PC-9 (cell line): ENCODE data around the gene EOMES. TPM values are rescaled to one million over a fixed set of nuclear protein-coding genes. Genes with fewer than 3 reads are reported as not detected.

ENCODE experiments used
- BruUV-seq: library from RNA; stranded (reverse); fragments of 400-500 nt; replicated peaks from 2 replicates; lab custom pipeline; 2021; lab: Mats Ljungman, UMichigan
- CTCF ChIA-PET: fragments of 300-600 bp; sonication (Branson Sonifier 250); formaldehyde crosslinking; loops from one replicate; lab custom pipeline; 2022; ENCODE audit warnings: antibody characterized with exemption; lab: Charles Lee
- POLR2A ChIA-PET: fragments of 300-600 bp; sonication (Branson Sonifier 250); formaldehyde crosslinking; loops from one replicate; lab custom pipeline; 2022; ENCODE audit warnings: antibody characterized with exemption; ENCODE audit not compliant: unreplicated experiment; lab: Charles Lee
- DNase-seq, 2 experiments: peaks; one replicate each; pipeline versions ENCODE4 v3.0.0 to v3.0.0-alpha.2; 2015 to 2022; ENCODE audit warnings: mixed read lengths in 1 of 2
- H2AFZ ChIP-seq: fragments of 200-600 bp; sonication (generic); 2 replicates; pipeline ENCODE4 v1.8.1; 2017; ENCODE audit warnings: antibody characterized with exemption
- H3F3A ChIP-seq: fragments of 200-600 bp; sonication (generic); 2 replicates; pipeline ENCODE4 v1.8.1; 2017; ENCODE audit warnings: antibody characterized with exemption, mild to moderate bottlenecking, low read depth; ENCODE audit not compliant: insufficient read depth
- H3K27ac ChIP-seq: fragments of 200-600 bp; sonication (generic); 2 replicates; pipeline ENCODE4 v1.6.1; 2016; ENCODE audit warnings: mixed run types
- H3K27me3 ChIP-seq: fragments of 200-600 bp; sonication (generic); 2 replicates; pipeline ENCODE4 v1.6.1; 2016; ENCODE audit warnings: low read depth, mixed run types; ENCODE audit not compliant: insufficient read depth
- H3K36me3 ChIP-seq: fragments of 200-600 bp; sonication (generic); 2 replicates; pipeline ENCODE4 v1.6.1; 2016; ENCODE audit warnings: low read depth, mixed run types
- H3K4me1 ChIP-seq: fragments of 200-600 bp; sonication (generic); replicated peaks from 2 replicates; pipeline ENCODE4 v1.6.1; 2016; ENCODE audit warnings: mixed run types; ENCODE audit not compliant: insufficient read depth
- H3K4me2 ChIP-seq: fragments of 200-600 bp; sonication (generic); 2 replicates; pipeline ENCODE4 v1.6.1; 2017; ENCODE audit warnings: mixed run types
- H3K4me3 ChIP-seq: fragments of 200-600 bp; sonication (generic); 2 replicates; pipeline ENCODE4 v1.6.1; 2016; ENCODE audit warnings: mixed run types
- H3K79me2 ChIP-seq: fragments of 200-600 bp; sonication (generic); 2 replicates; pipeline ENCODE4 v1.6.1; 2017; ENCODE audit warnings: low read depth, mixed run types
- H3K9me2 ChIP-seq: fragments of 200-600 bp; sonication (generic); 2 replicates; pipeline ENCODE4 v1.8.1; 2017; ENCODE audit warnings: mild to moderate bottlenecking; ENCODE audit not compliant: insufficient read depth
- H3K9me3 ChIP-seq: fragments of 200-600 bp; sonication (generic); 2 replicates; pipeline ENCODE4 v1.8.1; 2016; ENCODE audit warnings: low read depth; ENCODE audit not compliant: insufficient read depth
- H4K20me1 ChIP-seq: fragments of 200-600 bp; sonication (generic); 2 replicates; pipeline ENCODE4 v1.8.1; 2017; ENCODE audit not compliant: insufficient read depth
- EZH2 ChIP-seq: fragments of 200-600 bp; sonication (generic); IDR thresholded peaks from 2 replicates; pipeline ENCODE4 v1.8.0; 2017; ENCODE audit warnings: antibody characterized with exemption, low read depth
- intact Hi-C: fragments of 100-400 bp; cut with micrococcal nuclease; formaldehyde crosslinking; loops from one replicate; pipeline ENCODE4 v1.10.0; 2022; ENCODE audit not compliant: unreplicated experiment
- total RNA-seq: library from RNA; stranded (reverse); gene quantifications from 2 replicates; pipeline ENCODE4 v1.2.3, GENCODE V29; 2021
- TF ChIP-seq, protein P1 (sequence below): fragments of 200-600 bp; sonication (generic); conservative IDR thresholded peaks from 2 replicates; pipeline ENCODE4 v1.6.1; 2017; ENCODE audit warnings: mixed run types, antibody characterized with exemption, mild to moderate bottlenecking, moderate library complexity

Gene EOMES
- total RNA-seq, 1 experiment from 2014 or later = not detected

DNA sequence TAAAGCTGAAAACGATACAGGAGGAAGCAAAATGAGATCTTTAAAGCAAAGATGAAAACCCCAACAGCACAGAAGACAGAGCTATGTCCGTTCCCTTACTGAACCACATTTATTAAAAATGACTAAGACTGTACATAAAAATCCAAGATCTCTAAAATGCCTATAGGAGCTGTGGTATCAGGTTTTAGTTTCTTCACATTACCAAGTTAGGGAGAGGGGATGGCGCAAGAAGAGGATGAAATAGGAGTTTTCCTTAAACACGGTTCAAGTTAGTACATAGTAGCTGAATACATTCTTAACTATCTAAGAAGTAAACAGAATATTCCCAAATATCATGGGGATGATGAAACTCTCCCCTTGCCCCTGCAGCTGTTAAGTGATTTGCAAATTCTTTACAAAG is 6.3 kb downstream of the EOMES start:
- no peaks in the 10 kb centered on the region for H4K20me1 ChIP-seq
- no peak for DNase-seq
- H3K4me1 ChIP-seq = no peaks in the 10 kb centered on the region; the same call in 1 of the 2 replicates
- H3K4me2 ChIP-seq = no peak overlapping the region
- H3K79me2 ChIP-seq = no peaks in the 10 kb centered on the region
- no peaks in the 10 kb centered on the region for H3F3A ChIP-seq
- no TSS peak for BruUV-seq
- peaks cover 23% of the 10 kb centered on the region for H3K27me3 ChIP-seq
- intact Hi-C loops = no loop called here
- no peak overlapping the region for H3K27ac ChIP-seq
- H3K9me3 ChIP-seq = no peaks in the 10 kb centered on the region
- H3K9me2 ChIP-seq = no peaks in the 10 kb centered on the region
- no peaks in the 10 kb centered on the region for H3K36me3 ChIP-seq
- POLR2A ChIA-PET = interaction anchor here (0.5 kb wide), 1 partner anchor 170 kb away, joined by 6 read pairs; no protein-coding TSS in a partner anchor
- TF ChIP-seq, protein P1, sequence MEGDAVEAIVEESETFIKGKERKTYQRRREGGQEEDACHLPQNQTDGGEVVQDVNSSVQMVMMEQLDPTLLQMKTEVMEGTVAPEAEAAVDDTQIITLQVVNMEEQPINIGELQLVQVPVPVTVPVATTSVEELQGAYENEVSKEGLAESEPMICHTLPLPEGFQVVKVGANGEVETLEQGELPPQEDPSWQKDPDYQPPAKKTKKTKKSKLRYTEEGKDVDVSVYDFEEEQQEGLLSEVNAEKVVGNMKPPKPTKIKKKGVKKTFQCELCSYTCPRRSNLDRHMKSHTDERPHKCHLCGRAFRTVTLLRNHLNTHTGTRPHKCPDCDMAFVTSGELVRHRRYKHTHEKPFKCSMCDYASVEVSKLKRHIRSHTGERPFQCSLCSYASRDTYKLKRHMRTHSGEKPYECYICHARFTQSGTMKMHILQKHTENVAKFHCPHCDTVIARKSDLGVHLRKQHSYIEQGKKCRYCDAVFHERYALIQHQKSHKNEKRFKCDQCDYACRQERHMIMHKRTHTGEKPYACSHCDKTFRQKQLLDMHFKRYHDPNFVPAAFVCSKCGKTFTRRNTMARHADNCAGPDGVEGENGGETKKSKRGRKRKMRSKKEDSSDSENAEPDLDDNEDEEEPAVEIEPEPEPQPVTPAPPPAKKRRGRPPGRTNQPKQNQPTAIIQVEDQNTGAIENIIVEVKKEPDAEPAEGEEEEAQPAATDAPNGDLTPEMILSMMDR = no peak
- TF ChIP-seq EZH2 = no peak
- no peak overlapping the region for H2AFZ ChIP-seq
- CTCF ChIA-PET = no interaction called here
- no peak overlapping the region for H3K4me3 ChIP-seq

DNA sequence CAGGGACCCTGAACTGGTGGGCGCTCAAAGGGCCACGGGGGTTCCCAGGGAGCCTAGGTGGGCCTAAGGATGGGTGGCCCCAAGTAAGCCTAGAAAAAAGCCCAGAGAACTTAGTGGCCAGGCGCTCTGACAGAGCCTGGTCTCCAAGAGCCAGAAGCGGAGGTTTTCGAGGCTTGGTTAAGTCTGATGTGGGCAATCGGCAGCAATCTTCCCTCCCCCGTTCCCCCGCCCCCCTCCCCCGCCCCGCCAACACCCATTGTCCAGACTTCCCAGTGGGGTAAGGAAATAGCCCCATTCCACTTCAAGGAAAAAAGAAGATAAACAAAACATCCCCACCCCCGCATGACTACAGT is 6.7 kb downstream of the EOMES start:
- intact Hi-C loops = no loop called here
- H3K4me2 ChIP-seq = peak overlapping the region; percentile 46; the same call in 1 of the 2 replicates
- H3K36me3 ChIP-seq = no peaks in the 10 kb centered on the region
- no peak overlapping the region for H2AFZ ChIP-seq
- no peaks in the 10 kb centered on the region for H3K79me2 ChIP-seq
- H4K20me1 ChIP-seq = no peaks in the 10 kb centered on the region
- no peaks in the 10 kb centered on the region for H3K9me3 ChIP-seq
- no peaks in the 10 kb centered on the region; the same call in 1 of the 2 replicates for H3K4me1 ChIP-seq
- no peaks in the 10 kb centered on the region for H3K9me2 ChIP-seq
- no peaks in the 10 kb centered on the region for H3F3A ChIP-seq
- DNase-seq = no peak
- BruUV-seq = no TSS peak
- POLR2A ChIA-PET = no interaction called here
- CTCF ChIA-PET = no interaction called here
- H3K4me3 ChIP-seq = no peak overlapping the region
- no peak for TF ChIP-seq EZH2
- TF ChIP-seq, protein P1 = no peak
- H3K27me3 ChIP-seq = peaks cover 23% of the 10 kb centered on the region
- H3K27ac ChIP-seq = no peak overlapping the region

DNA sequence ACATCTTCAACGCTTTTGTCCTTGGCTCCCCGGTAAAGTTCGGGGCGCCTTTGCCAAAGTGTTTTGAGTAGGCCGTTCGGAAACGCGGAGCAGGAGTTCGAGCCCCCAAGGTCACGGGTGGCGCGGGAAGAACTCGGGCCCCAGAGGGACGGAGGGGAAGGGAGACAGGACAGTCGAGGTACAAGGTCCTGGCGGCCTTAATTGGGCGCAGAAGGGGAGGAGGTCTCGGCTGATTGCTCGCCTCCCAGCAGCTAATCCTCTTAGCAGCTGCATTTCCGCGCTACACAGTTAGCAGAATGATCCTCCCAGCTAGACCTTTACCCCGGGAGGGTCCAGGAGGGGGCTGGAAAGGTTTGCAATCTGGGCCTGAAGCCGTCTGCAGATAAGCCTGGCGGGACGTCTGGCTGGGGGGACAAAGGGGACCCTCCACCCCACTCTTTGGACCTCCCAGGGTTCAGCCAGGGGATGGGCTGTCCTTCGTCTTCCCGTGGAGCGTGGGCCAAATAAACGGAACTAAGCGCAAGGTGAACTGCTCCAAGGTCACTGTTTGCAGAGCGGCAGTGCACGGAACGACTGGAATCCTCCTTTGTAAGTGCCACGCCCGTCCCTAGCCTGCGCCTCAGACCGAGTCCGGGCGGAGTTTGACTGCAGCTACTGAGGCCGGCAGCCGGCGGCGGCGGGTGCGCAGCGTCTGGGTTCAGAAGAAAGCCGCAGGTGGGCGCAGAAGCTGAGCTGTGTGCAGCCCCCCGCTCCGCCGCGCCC is 7.2 kb downstream of the EOMES start:
- H3K4me1 ChIP-seq = no peaks in the 10 kb centered on the region; the same call in 1 of the 2 replicates
- BruUV-seq = no TSS peak
- no peaks in the 10 kb centered on the region for H4K20me1 ChIP-seq
- DNase-seq = peak in 1 of 2 experiments; percentile 27
- H2AFZ ChIP-seq = no peak overlapping the region
- no peaks in the 10 kb centered on the region for H3K79me2 ChIP-seq
- ChIA-PET POLR2A (no interaction called here), CTCF (no interaction called here)
- no peak for TF ChIP-seq EZH2
- TF ChIP-seq, protein P1 = no peak
- no peaks in the 10 kb centered on the region for H3K9me3 ChIP-seq
- no peaks in the 10 kb centered on the region for H3K9me2 ChIP-seq
- no peak overlapping the region for H3K4me3 ChIP-seq
- no peaks in the 10 kb centered on the region for H3F3A ChIP-seq
- intact Hi-C loops = no loop called here
- H3K27me3 ChIP-seq = peaks cover 23% of the 10 kb centered on the region
- H3K4me2 ChIP-seq = peak overlapping the region; percentile 46; the same call in 1 of the 2 replicates
- H3K36me3 ChIP-seq = no peaks in the 10 kb centered on the region
- no peak overlapping the region for H3K27ac ChIP-seq
